Gastroesophageal sphincter (tissue), 3 donors: ENCODE results near the gene ALDH16A1.

Experiments used
- CTCF ChIP-seq, 4 experiments: fragments of 200-600 bp in 2 of 4; fragments of 450-650 bp in 2 of 4; sonication (generic) in 1 of 4; IDR thresholded peaks; one replicate each; pipeline ENCODE4 v1.5.1; 2017 to 2019; ENCODE audit warnings: antibody characterized with exemption in 4 of 4, mild to moderate bottlenecking in 2 of 4, moderate library complexity in 2 of 4
- POLR2AphosphoS5 ChIP-seq: sonication (generic); formaldehyde crosslinking; IDR thresholded peaks from one replicate; pipeline ENCODE4 v1.6.1; 2017; ENCODE audit warnings: antibody characterized with exemption

DNA sequence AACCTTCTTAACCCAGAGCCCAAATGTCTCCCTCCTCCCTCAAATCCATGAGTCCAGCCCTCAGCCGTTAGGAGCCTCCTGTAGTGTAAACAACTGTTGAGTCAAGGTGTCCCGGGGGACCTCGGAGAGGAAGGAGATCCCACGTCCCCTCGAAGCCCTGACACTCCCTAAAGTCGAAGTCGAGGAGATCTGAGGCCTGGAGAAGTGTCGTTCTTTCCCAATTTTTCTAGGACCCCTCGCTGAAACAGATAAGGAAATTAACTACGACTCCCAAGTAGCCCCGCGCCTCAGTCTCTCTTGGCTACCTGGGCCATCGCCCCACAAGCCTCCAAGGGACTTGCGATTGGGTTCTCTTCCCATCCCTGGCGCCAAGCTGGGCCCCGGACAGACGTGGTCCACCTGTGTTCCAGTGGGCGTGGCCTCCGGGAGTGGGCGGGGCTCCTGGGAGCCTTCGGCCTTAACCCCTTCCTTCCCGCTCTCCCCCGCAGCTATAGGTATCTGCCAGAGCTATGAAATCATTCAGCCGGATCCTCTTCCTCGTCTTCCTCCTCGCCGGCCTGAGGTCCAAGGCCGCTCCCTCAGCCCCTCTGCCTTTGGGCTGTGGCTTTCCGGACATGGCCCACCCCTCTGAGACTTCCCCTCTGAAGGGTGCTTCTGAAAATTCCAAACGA, 27.0 kb upstream of the ALDH16A1 start:
- TF ChIP-seq CTCF (IDR thresholded peaks at IDR 0.05), result no peak
- TF ChIP-seq POLR2AphosphoS5, result no peak
